GM19099 (cell line): ENCODE results near the gene GXYLT2.

Source experiments
- POLR2A ChIP-seq: IDR thresholded peaks from 3 replicates; pipeline ENCODE4 v1.6.1; 2011; ENCODE audit warnings: low read depth; ENCODE audit not compliant: insufficient read length; ENCODE audit errors: extremely low read depth

The GXYLT2 gene

DNA sequence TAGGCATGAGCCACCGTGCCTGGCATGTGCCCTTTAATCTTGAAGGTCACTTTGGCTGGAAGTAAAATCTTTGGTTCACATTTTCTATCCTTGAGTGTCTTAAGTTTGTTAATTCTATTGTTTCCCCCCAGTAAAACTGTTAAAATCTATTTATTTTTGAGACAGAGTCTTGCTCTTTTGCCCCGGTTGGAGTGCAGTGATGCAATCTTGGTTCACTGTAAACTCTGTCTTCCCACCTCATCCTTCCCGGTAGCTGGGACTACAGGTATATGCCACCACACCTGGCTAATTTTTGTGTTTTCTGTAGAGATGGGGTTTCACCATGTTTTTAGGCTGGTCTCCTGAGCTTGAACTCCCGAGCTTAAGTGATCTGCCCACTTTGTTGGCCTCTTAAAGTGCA is 116.5 kb downstream of the GXYLT2 start:
- no peak for TF ChIP-seq POLR2A

- TF ChIP-seq POLR2A, result no peak
Observed at GRCh38 chr3:73007992-73008712, 120.3 kb downstream of the GXYLT2 start.

- TF ChIP-seq POLR2A, result no peak
Observed at GRCh38 chr3:73009008-73009407, 121.2 kb downstream of the GXYLT2 start.

DNA sequence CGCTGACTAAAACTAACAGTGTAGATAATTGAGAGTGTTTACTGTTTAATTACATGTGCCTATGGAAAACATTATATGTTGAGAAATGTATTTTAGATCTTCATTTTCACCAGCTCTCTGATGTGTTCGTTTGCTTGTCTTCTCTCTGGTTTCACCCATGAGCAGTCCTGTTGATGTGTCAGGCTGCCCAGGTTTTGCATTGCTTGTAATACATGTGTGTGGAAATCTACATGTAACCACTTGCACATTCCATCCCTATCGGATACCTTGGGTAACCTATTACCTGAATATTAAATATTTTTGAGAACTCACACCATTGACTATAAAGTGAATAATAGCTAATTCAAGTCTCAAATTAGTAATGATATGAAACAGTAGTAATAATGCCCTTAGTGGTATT is 121.9 kb downstream of the GXYLT2 start:
- no peak for TF ChIP-seq POLR2A

DNA sequence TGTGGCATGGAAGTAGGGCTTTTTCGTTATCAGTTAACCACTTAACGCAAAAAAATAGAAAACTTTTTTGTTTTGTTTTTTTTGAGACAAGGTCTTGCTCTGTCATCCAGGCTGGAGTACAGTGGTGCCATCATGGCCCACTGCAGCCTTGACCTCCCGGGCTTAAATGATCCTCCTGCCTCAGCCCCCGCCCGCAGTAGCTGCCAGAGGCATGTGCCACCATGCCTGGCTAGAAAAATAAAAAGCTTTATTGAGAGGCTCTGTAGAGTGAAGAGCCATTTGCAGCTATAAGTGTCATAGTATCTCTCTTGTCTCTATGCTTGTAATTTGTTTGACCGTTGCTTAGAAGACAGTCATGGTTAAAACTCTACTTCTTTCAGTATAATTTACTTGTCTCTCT is 122.3 kb downstream of the GXYLT2 start:
- TF ChIP-seq POLR2A, result no peak

DNA sequence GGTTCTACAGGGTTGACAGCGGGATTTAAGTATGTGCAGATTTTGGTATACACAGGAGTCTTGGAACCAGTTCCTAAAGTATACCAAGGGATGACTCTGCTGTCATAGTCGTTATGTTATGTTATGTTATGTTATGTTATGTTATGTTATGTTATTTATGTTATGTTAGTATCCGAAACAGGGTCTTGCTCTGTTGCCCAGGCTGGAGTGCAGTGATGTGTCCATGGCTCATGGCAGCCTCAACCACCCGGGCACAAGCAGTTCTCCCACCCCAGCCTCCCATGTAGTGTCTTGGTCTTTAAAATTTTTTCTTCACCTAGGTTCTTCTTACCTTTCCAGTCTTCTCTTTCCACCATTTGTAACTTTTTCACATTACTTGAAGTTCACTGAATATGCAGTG is 130.5 kb downstream of the GXYLT2 start:
- no peak for TF ChIP-seq POLR2A

DNA sequence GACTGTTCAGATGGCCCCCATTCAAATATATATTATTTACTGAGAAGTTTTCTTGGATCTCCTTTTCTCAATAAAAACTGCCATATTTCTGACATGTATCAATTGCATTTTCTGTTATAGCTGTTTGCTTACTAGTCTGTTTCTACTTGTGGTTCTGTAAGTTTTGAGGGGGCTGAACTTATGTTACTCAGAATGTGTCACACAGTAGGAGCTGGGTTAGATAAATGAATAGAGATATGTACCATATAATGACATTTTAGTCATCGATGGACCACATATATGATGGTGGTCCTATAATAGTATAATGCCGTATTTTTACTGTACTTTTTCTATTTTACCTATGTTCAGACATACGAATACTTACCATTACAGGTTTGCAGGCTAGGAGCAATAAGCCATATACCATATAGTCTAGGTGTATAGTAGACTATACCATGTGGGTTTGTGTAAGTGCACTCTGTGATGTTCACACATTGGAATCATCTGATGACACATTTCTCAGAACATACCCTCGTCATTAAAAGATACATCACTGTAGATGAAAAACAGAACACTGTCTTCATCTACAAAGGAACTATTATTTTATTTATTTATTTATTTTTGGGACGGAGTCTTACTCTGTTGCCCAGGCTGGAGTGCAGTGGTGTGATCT is 131.1 kb downstream of the GXYLT2 start:
- no peak for TF ChIP-seq POLR2A

GRCh38 chr3:73021301-73021835 is 133.5 kb downstream of the GXYLT2 start:
- TF ChIP-seq POLR2A, result no peak

DNA sequence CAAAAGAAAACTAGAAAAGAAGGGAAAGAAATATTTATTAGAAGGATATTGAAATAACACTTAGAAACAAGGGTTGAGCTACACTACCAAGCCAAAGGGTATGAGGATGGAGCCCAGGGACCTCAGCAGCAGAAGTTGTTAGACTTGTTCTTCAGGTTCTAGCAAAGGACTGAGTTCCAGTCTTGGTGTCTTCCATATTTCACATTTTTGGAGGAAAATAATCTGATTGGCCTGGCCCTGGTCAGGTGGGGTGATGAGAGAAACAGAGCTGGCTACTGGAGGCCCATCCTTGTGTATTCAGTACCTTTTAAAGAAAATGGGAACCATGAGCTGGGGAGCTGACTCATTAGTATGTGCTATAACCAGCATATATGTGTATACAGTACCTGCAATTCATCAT is 137.0 kb downstream of the GXYLT2 start:
- TF ChIP-seq POLR2A, result no peak

- no peak for TF ChIP-seq POLR2A
Observed at GRCh38 chr3:73026111-73026759, 138.4 kb downstream of the GXYLT2 start.
